HG03064 (cell line): ENCODE data around the gene KCNMA1.
"Not testable (repeated sequence)": the region's sequence is repeated elsewhere in the genome, so short reads cannot be mapped to it uniquely, and the experiment has no call there.

Experiments
- ATAC-seq: cut with Tn5 transposase; IDR thresholded peaks from one replicate; pipeline ENCODE4 v1.9.1; 2021; ENCODE audit warnings: low read depth; ENCODE audit not compliant: unreplicated experiment

KCNMA1 gene

GRCh38 chr10:77588886-77589285 lies 48.7 kb downstream of the KCNMA1 start:
- no peak for ATAC-seq

GRCh38 chr10:77587416-77587790 lies 50.2 kb downstream of the KCNMA1 start:
- no peak for ATAC-seq

GRCh38 chr10:77586719-77587415 lies 50.7 kb downstream of the KCNMA1 start:
- ATAC-seq, result no peak

- ATAC-seq, result no peak
These were observed 52.7 kb downstream of the KCNMA1 start for GRCh38 chr10:77584938-77585337.

GRCh38 chr10:77583527-77583926 lies 54.1 kb downstream of the KCNMA1 start:
- no peak for ATAC-seq

GRCh38 chr10:77582710-77583115 lies 54.9 kb downstream of the KCNMA1 start:
- ATAC-seq, result no peak

DNA sequence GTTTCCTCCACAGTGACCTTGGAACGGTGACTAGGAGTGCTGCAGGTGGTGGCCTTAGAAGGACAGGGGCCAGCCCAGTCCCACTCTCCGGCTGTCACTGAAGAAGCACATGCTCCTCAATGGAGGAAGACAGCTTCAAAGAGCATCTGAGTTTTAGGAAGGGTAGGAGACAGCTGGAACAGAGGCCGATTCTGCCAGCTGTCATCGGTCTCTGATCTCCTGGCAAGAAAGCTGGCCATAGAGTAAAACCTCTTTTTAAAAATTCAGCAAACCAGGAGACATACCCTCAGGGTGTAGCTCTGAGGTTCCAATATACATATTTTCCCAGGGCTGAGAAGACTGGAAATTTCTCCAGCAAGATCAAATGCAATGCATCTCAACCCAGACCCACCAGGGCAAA lies 55.9 kb downstream of the KCNMA1 start:
- ATAC-seq, result no peak

GRCh38 chr10:77580482-77580881 lies 57.1 kb downstream of the KCNMA1 start:
- ATAC-seq, result no peak

DNA sequence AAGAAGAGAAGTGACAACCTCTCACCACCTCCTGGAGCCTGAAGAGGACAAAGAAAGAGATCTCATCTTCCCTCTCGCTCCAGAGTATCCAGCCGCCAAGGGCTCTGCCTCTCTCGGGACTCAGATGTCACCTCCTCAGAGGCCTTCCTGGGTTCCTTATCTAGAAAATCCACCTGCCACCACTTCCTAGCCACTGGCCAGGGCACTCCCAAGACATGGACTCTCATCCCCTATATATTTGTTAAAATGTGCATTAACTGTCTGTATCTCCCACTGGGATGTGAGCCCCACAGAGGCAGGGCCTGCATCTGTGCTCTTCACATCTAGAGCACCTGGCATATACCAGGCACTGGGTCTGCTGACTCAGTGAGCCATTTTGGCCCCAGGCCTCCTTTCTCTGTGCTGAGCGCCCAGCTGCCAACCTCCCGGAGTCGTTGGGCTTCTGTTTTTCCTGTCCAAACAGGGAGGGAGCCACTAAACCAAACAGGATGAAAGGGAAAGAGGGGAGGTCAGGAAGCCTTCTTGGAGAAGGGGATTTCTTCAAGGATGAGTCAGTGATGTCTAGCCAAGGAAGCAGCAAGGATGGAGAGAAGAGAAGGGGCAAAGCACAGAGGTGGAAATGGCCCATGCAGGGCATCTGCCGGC lies 58.9 kb downstream of the KCNMA1 start:
- ATAC-seq, result no peak

DNA sequence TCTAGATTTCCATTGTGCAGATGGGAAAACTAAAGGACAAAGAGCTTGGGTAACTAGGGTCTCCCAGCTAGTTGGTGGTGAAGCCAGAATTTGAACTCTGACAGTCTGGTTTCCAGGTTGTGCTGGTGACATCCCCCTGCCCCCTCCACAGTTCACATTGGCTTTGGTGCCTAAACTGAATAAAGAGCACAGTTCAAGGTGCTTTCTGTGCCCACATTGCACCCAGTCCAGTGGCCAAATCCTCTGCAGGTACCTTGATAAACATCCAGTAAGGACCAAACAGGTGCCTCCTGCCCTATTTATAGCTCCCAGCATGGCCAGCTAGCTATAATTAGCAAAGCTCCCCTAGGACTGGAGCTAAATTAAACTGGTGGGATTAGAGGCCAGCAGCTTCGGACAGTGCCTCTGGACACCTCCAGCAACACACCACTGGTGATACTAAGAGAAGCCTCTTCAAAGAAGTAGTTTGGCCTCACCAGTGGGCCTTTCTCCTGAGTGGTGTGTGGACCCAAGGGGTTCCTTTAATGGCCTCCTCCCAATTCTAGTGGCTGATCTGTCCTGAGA lies 59.9 kb downstream of the KCNMA1 start:
- no peak for ATAC-seq

DNA sequence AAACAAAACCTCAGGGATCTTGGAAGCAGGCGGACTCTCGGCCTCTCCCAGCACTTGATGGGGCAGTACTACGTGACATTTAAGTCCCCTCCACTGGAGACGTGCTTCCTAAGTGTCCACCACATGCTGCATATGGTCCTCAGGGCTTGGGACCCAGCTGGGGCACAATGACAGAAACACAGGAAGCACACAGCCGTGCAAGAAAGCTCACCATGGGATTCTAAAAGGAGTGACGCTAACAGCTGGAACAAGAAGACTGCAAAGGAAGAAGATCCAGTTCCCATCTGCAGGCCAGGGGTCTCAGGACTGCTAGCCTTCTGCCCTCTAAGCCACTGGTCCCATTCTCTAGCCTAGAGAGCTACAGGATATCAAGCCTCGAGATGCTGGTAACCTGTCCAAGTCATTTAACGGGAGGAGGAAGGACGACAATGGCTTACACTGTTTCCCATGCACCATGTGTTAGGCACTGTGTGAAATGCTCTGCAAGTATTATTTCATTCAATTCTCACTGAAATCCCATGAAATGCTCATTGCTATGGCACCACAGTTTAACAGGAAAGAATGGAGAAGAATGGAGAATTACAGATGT lies 61.1 kb downstream of the KCNMA1 start:
- no peak for ATAC-seq

GRCh38 chr10:77576007-77576367 lies 61.6 kb downstream of the KCNMA1 start:
- no peak for ATAC-seq

DNA sequence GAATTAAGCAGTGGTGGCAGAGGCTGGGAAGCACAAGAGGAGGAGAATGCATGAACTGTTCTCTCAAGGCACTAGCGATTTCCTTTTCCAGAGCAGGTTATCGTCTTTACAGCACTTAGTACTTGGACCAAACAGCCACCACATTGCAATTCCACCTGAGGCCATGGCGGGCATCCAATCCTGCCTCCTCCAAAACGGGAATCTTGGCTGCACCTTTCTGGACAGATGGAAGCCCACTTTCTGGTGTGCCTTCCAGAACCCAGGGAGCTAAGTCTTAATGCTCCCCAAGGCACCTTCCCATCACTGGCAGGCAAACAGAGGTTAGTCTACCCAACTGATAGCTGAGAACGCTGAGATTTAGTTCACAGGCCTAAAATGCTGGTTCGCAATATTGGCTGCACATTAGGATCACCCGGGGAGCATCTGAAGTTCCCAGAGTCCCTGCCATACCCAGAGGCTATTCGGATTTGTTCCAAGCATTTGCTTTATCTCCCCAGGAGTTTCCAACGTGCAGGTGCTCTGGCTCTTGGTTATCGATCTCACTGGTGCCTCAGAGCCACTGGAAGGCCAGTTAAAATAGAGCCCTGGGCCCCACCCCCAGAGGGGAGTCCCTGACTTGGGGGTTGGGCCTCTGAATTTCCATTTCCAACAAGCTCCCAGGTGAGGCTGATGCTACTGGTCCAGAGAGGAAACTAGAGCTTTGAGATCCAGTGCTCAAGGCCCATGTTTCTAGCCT lies 62.2 kb downstream of the KCNMA1 start:
- ATAC-seq, result no peak

DNA sequence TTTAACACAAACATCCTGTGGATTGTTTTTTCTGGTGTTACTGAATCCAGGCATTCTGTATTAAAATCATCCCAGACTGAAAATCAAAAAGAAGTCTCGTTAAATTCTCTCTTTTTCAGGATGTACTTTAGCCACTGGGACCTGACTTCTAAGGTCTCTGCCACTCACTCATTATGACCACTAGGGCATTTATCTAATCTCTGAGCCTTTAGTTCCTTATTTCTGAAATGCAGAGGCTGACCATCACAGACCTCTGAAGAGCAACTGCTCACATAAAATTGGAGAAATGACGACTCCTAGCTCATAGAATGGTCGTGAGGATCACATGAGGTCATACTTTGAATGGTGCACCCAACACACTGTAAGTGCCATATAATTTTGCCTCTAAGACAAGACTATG lies 63.2 kb downstream of the KCNMA1 start:
- ATAC-seq, result no peak

- not testable (repeated sequence) for ATAC-seq
These were observed 65.1 kb downstream of the KCNMA1 start for GRCh38 chr10:77572520-77572919.

- no peak for ATAC-seq
These were observed 66.1 kb downstream of the KCNMA1 start for GRCh38 chr10:77571490-77571889.

GRCh38 chr10:77566914-77567566 lies 70.6 kb downstream of the KCNMA1 start:
- ATAC-seq, result no peak

DNA sequence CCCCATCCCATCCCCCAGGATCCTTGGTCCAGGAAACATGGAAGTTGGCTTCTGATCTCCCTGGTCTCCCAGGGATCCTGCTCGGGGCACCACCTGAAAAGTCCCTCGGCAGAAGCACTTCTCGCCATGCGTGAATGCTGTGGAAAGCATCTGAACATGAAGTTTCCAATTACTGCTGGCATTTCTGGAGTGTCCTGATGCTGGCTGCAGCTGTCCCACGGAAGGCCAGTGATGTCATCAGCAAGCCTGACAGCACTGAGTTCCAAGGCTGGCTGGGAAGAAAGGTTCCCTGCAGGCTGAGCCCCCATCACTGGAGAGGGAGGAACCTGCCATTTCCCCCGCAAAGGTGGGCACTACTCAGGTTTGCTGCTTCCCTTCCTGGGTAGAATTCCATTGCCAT lies 71.4 kb downstream of the KCNMA1 start:
- ATAC-seq, result no peak

GRCh38 chr10:77565590-77566023 lies 72.0 kb downstream of the KCNMA1 start:
- ATAC-seq, result no peak

DNA sequence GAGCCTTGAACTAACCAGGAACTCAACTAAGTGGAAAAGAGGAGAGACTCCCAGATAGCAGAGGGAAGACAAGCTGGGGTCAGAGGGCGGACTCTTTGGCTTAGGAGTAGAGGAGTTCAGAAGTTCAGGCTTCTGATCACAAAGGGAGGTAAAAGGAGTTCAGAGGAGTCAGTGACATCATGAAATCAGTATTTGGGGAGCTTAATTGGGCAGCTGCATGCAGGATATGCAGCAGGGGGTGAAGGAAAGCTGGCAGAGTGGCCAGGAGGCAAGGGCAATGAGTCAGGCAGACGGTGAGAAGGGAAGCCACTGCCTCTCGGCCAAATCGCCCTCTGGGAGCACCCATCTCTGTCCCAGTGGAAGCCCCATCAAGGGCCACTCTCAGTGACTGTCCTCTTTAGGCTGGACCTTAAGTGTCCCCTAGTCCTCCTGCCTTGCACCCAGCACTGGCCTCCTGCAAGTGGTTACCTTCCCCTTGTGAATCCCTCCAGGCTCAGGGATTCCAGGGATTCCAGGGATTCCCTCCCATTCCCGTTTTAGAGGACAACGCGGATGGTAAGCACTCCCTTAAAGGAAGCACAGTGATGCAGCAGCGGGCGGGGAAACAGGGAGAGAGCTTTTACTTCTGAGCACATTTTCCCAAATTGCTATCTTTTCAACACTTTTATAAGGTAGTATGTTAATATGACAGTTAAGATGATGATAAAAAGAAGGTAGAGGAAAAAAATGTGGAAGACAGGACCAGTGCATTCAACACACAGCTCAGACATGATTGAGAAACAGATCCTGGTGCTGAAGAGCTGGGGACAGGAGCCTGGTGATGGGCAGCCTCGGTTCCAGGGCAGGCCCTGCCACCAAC lies 72.6 kb downstream of the KCNMA1 start:
- no peak for ATAC-seq
